ENCODE data around the gene PPP2R2D. TPM values are rescaled to one million over a fixed set of nuclear protein-coding genes. Genes with fewer than 3 reads are reported as not detected.
A peak's percentile ranks its signal among the peaks of the same experiment; 100 is the strongest.
"Not testable (repeated sequence)": the region's sequence is repeated elsewhere in the genome, so short reads cannot be mapped to it uniquely, and the experiment has no call there.

PPP2R2D gene
- total RNA-seq, 2 donors from 2014 or later, result 27.0 to 47.4 TPM

GRCh38 chr10:131911451-131911850 lies 10.6 kb downstream of the PPP2R2D start:
- Mint-ChIP-seq H3K9me3 (no peaks in the 10 kb centered on the region), H3K4me3 (no peak overlapping the region), H3K36me3 (no peaks in the 10 kb centered on the region), H3K27me3 (no peaks in the 10 kb centered on the region), H3K27ac (no peak overlapping the region), H3K4me1 (ENCODE audit: low read depth in 2 of 2) (peaks cover 35 to 42% of the 10 kb centered on the region in 2 donors)
- ATAC-seq (no peak), DNase-seq (ENCODE audit: low spot score) (no peak)

GRCh38 chr10:131912620-131913019 lies 11.8 kb downstream of the PPP2R2D start:
- Mint-ChIP-seq H3K27ac (no peak overlapping the region), H3K4me1 (ENCODE audit: low read depth in 2 of 2) (peaks cover 44 to 51% of the 10 kb centered on the region in 2 donors), H3K4me3 (no peak overlapping the region), H3K9me3 (no peaks in the 10 kb centered on the region), H3K36me3 (no peaks in the 10 kb centered on the region), H3K27me3 (no peaks in the 10 kb centered on the region)
- DNase-seq (ENCODE audit: low spot score) (no peak), ATAC-seq (no peak)

- DNase-seq (ENCODE audit: low spot score), result no peak
- H3K9me3 Mint-ChIP-seq, result no peaks in the 10 kb centered on the region
- H3K4me3 Mint-ChIP-seq, result no peak overlapping the region
- no peak overlapping the region for H3K27ac Mint-ChIP-seq
- H3K27me3 Mint-ChIP-seq, result no peaks in the 10 kb centered on the region
- peaks cover 52 to 59% of the 10 kb centered on the region in 2 donors for H3K4me1 Mint-ChIP-seq (ENCODE audit: low read depth in 2 of 2)
- H3K36me3 Mint-ChIP-seq, result no peaks in the 10 kb centered on the region
- ATAC-seq, result no peak
Measured at GRCh38 chr10:131915484-131915883, 14.7 kb downstream of the PPP2R2D start.

GRCh38 chr10:131915990-131916766 lies 15.4 kb downstream of the PPP2R2D start:
- peak overlapping the region in 1 of 2 donors; percentile 57 for H3K27ac Mint-ChIP-seq
- ATAC-seq (no peak), DNase-seq (ENCODE audit: low spot score) (no peak)
- no peak overlapping the region for H3K4me3 Mint-ChIP-seq
- no peaks in the 10 kb centered on the region for H3K27me3 Mint-ChIP-seq
- no peaks in the 10 kb centered on the region for H3K36me3 Mint-ChIP-seq
- peaks cover 58 to 66% of the 10 kb centered on the region in 2 donors for H3K4me1 Mint-ChIP-seq (ENCODE audit: low read depth in 2 of 2)
- H3K9me3 Mint-ChIP-seq, result no peaks in the 10 kb centered on the region

GRCh38 chr10:131916767-131917160 lies 16.0 kb downstream of the PPP2R2D start:
- H3K4me3 Mint-ChIP-seq; H3K9me3 Mint-ChIP-seq; H3K36me3 Mint-ChIP-seq; ATAC-seq; DNase-seq (ENCODE audit: low spot score); H3K27me3 Mint-ChIP-seq: not testable (repeated sequence)
- Mint-ChIP-seq H3K27ac (peak overlapping the region in 1 of 2 donors; percentile 57), H3K4me1 (ENCODE audit: low read depth in 2 of 2) (peaks cover 64 to 72% of the 10 kb centered on the region in 2 donors)

GRCh38 chr10:131917496-131917895 lies 16.7 kb downstream of the PPP2R2D start:
- not testable (repeated sequence) for H3K4me3 Mint-ChIP-seq; DNase-seq (ENCODE audit: low spot score); H3K36me3 Mint-ChIP-seq; H3K9me3 Mint-ChIP-seq; H3K27me3 Mint-ChIP-seq; ATAC-seq
- Mint-ChIP-seq H3K4me1 (ENCODE audit: low read depth in 2 of 2) (peaks cover 61 to 73% of the 10 kb centered on the region in 2 donors), H3K27ac (peak overlapping the region in 1 of 2 donors; percentile 57)

- not testable (repeated sequence) for H3K36me3 Mint-ChIP-seq; ATAC-seq; H3K27me3 Mint-ChIP-seq; DNase-seq (ENCODE audit: low spot score); H3K4me3 Mint-ChIP-seq; H3K9me3 Mint-ChIP-seq
- H3K4me1 Mint-ChIP-seq (ENCODE audit: low read depth in 2 of 2), result peaks cover 59 to 65% of the 10 kb centered on the region in 2 donors
- H3K27ac Mint-ChIP-seq, result peak overlapping the region; percentile 35 to 71
Measured at GRCh38 chr10:131919461-131919860, 18.7 kb downstream of the PPP2R2D start.

- DNase-seq (ENCODE audit: low spot score) (no peak), ATAC-seq (no peak)
- no peak overlapping the region for H3K4me3 Mint-ChIP-seq
- H3K27ac Mint-ChIP-seq, result peak overlapping the region in 1 of 2 donors; percentile 71
- H3K4me1 Mint-ChIP-seq (ENCODE audit: low read depth in 2 of 2), result peaks cover 62 to 67% of the 10 kb centered on the region in 2 donors
- no peaks in the 10 kb centered on the region for H3K9me3 Mint-ChIP-seq
- H3K27me3 Mint-ChIP-seq, result no peaks in the 10 kb centered on the region
- peaks cover 4% of the 10 kb centered on the region for H3K36me3 Mint-ChIP-seq
Measured at GRCh38 chr10:131920151-131920550, 19.3 kb downstream of the PPP2R2D start.

- Mint-ChIP-seq H3K27me3 (no peaks in the 10 kb centered on the region), H3K4me1 (ENCODE audit: low read depth in 2 of 2) (peaks cover 68 to 72% of the 10 kb centered on the region in 2 donors), H3K4me3 (no peak overlapping the region), H3K36me3 (peaks cover 7% of the 10 kb centered on the region), H3K9me3 (no peaks in the 10 kb centered on the region), H3K27ac (peak overlapping the region in 1 of 2 donors; percentile 71)
- no peak for ATAC-seq
- no peak for DNase-seq (ENCODE audit: low spot score)
Measured at GRCh38 chr10:131920693-131921092, 19.9 kb downstream of the PPP2R2D start.

GRCh38 chr10:131921184-131921583 lies 20.4 kb downstream of the PPP2R2D start:
- peak overlapping the region in 1 of 2 donors; percentile 71 for H3K27ac Mint-ChIP-seq

GRCh38 chr10:131923038-131923756 lies 22.4 kb downstream of the PPP2R2D start:
- DNase-seq (ENCODE audit: low spot score) (no peak), ATAC-seq (no peak)
- Mint-ChIP-seq H3K27ac (no peak overlapping the region), H3K27me3 (no peaks in the 10 kb centered on the region), H3K4me3 (no peak overlapping the region), H3K4me1 (ENCODE audit: low read depth in 2 of 2) (peaks cover 69 to 70% of the 10 kb centered on the region in 2 donors), H3K9me3 (no peaks in the 10 kb centered on the region), H3K36me3 (peaks cover 7% of the 10 kb centered on the region)

More at GRCh38 chr10:131921184-131921583, 20.4 kb downstream of the PPP2R2D start:
- Mint-ChIP-seq H3K27me3 (no peaks in the 10 kb centered on the region), H3K4me3 (no peak overlapping the region), H3K4me1 (ENCODE audit: low read depth in 2 of 2) (peaks cover 68% of the 10 kb centered on the region in 2 donors), H3K36me3 (peaks cover 7% of the 10 kb centered on the region), H3K9me3 (no peaks in the 10 kb centered on the region)
- DNase-seq (ENCODE audit: low spot score) (no peak), ATAC-seq (no peak)

GRCh38 chr10:131925011-131925649 lies 24.3 kb downstream of the PPP2R2D start:
- H3K4me1 Mint-ChIP-seq (ENCODE audit: low read depth in 2 of 2), result peaks cover 69 to 70% of the 10 kb centered on the region in 2 donors
- H3K27ac Mint-ChIP-seq, result no peak overlapping the region
- DNase-seq (ENCODE audit: low spot score) (no peak), ATAC-seq (no peak)
- peak overlapping the region; percentile 45 for H3K4me3 Mint-ChIP-seq
- H3K27me3 Mint-ChIP-seq, result no peaks in the 10 kb centered on the region
- H3K36me3 Mint-ChIP-seq, result peaks cover 11% of the 10 kb centered on the region
- H3K9me3 Mint-ChIP-seq, result no peaks in the 10 kb centered on the region

GRCh38 chr10:131925716-131926115 lies 24.9 kb downstream of the PPP2R2D start:
- no peak overlapping the region for H3K27ac Mint-ChIP-seq
- no peak for ATAC-seq

More at GRCh38 chr10:131925716-131926115, 24.9 kb downstream of the PPP2R2D start:
- H3K4me3 Mint-ChIP-seq, result no peak overlapping the region
- H3K36me3 Mint-ChIP-seq, result peaks cover 12% of the 10 kb centered on the region
- DNase-seq (ENCODE audit: low spot score), result no peak
- H3K4me1 Mint-ChIP-seq (ENCODE audit: low read depth in 2 of 2), result peaks cover 69 to 70% of the 10 kb centered on the region in 2 donors
- no peaks in the 10 kb centered on the region for H3K27me3 Mint-ChIP-seq
- H3K9me3 Mint-ChIP-seq, result no peaks in the 10 kb centered on the region

Measured in natural killer cell treated with Interleukin-12 subunit alpha and Interleukin-12 subunit beta and Interleukin-15 and Interleukin-18, amount 100 ng/mL, for 72 hours (primary cell).